GM21447 (cell line): ENCODE results near the gene MROH9.
"Not testable (repeated sequence)": the region's sequence is repeated elsewhere in the genome, so short reads cannot be mapped to it uniquely, and the experiment has no call there.

Experiments
- ATAC-seq: cut with Tn5 transposase; IDR thresholded peaks from one replicate; pipeline ENCODE4 v1.9.1; 2021; ENCODE audit not compliant: unreplicated experiment

The MROH9 gene

GRCh38 chr1:170935231-170935630, at the start of gene MROH9:
Gene MROH9, plus strand, starts transcription at chr1:170935534. Its CDS starts 10,023 bp downstream, at chr1:170945557.
- no peak for ATAC-seq

GRCh38 chr1:170885551-170885950, 49.8 kb upstream of the MROH9 start:
- ATAC-seq = no peak

- ATAC-seq = no peak
These were observed 48.9 kb upstream of the MROH9 start for GRCh38 chr1:170886460-170886859.

- ATAC-seq = no peak
These were observed 47.6 kb upstream of the MROH9 start for GRCh38 chr1:170887726-170888125.

- no peak for ATAC-seq
These were observed 43.5 kb upstream of the MROH9 start for GRCh38 chr1:170891872-170892271.

GRCh38 chr1:170893655-170894297, 41.6 kb upstream of the MROH9 start:
- ATAC-seq = no peak

GRCh38 chr1:170903961-170904360, 31.4 kb upstream of the MROH9 start:
- ATAC-seq = no peak

GRCh38 chr1:170908942-170909341, 26.4 kb upstream of the MROH9 start:
- ATAC-seq = no peak

- ATAC-seq = no peak
These were observed 25.1 kb upstream of the MROH9 start for GRCh38 chr1:170910273-170910672.

GRCh38 chr1:170917373-170917772, 18.0 kb upstream of the MROH9 start:
- no peak for ATAC-seq

- ATAC-seq = not testable (repeated sequence)
These were observed 10.7 kb upstream of the MROH9 start for GRCh38 chr1:170924656-170925055.

GRCh38 chr1:170927955-170928840, 7.1 kb upstream of the MROH9 start:
- ATAC-seq = no peak

- ATAC-seq = no peak
These were observed 5.9 kb upstream of the MROH9 start for GRCh38 chr1:170929412-170929834.

- peak; percentile 88 for ATAC-seq
These were observed 5.3 kb upstream of the MROH9 start for GRCh38 chr1:170929835-170930554.

GRCh38 chr1:170931650-170932049, 3.7 kb upstream of the MROH9 start:
- ATAC-seq = no peak

- no peak for ATAC-seq
These were observed 3.1 kb upstream of the MROH9 start for GRCh38 chr1:170932236-170932635.

- no peak for ATAC-seq
These were observed 2.9 kb downstream of the MROH9 start for GRCh38 chr1:170938281-170938680.

- ATAC-seq = no peak
These were observed 4.1 kb downstream of the MROH9 start for GRCh38 chr1:170939476-170939875.

GRCh38 chr1:170951744-170952143, 16.4 kb downstream of the MROH9 start:
- ATAC-seq = not testable (repeated sequence)

- no peak for ATAC-seq
These were observed 24.1 kb downstream of the MROH9 start for GRCh38 chr1:170959385-170959784.

GRCh38 chr1:170964506-170964905, 29.2 kb downstream of the MROH9 start:
- no peak for ATAC-seq
